ENCODE results near the gene SPSB1.

Gene SPSB1

DNA sequence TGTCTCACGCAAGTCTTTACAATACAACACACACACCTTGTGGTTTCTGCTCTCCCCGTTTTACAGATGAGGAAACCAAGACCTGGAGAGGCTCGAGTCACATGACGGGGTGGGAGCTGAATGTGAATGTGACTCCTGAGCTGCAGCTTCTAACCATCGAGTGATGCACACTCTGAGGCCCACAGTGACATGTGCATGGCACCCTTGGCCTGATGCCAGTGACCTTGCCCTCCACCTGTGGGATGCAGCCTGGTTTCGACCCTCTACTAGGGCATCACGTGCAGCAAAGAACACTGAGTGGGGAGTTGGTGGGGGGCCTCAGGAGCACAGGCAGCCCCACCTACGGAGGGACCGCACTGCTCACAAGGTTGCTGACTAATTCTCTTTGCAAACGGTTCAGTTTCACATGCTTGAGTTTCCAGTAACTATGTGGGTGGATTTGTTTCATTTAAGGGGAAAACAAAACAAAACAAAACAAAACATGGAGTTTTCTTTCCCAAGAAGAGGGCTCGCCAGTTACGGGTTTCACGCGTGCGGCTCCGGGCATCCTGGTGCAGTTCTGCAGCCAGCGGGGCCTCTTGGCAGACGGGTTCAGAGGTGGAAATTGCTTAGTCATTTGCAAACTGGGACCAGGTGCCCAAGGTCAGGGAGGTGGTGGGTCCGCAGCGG, 22.9 kb downstream of the SPSB1 start (continued):
- TF ChIP-seq, protein P1, sequence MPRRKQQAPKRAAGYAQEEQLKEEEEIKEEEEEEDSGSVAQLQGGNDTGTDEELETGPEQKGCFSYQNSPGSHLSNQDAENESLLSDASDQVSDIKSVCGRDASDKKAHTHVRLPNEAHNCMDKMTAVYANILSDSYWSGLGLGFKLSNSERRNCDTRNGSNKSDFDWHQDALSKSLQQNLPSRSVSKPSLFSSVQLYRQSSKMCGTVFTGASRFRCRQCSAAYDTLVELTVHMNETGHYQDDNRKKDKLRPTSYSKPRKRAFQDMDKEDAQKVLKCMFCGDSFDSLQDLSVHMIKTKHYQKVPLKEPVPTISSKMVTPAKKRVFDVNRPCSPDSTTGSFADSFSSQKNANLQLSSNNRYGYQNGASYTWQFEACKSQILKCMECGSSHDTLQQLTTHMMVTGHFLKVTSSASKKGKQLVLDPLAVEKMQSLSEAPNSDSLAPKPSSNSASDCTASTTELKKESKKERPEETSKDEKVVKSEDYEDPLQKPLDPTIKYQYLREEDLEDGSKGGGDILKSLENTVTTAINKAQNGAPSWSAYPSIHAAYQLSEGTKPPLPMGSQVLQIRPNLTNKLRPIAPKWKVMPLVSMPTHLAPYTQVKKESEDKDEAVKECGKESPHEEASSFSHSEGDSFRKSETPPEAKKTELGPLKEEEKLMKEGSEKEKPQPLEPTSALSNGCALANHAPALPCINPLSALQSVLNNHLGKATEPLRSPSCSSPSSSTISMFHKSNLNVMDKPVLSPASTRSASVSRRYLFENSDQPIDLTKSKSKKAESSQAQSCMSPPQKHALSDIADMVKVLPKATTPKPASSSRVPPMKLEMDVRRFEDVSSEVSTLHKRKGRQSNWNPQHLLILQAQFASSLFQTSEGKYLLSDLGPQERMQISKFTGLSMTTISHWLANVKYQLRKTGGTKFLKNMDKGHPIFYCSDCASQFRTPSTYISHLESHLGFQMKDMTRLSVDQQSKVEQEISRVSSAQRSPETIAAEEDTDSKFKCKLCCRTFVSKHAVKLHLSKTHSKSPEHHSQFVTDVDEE (CRISPR knock-in tag; IDR thresholded peaks at IDR 0.05) = no peak

GRCh38 chr1:9316080-9316444, 23.4 kb downstream of the SPSB1 start:
- TF ChIP-seq ESRRG (CRISPR knock-in tag; IDR thresholded peaks at IDR 0.05) (no peak), ZFP30 (CRISPR knock-in tag; IDR thresholded peaks at IDR 0.05) (no peak)

GRCh38 chr1:9316512-9316911, 23.8 kb downstream of the SPSB1 start:
- no peak for ATAC-seq
- TF ChIP-seq ZNF70 (CRISPR knock-in tag; IDR thresholded peaks at IDR 0.05) (no peak), SNAI2 (CRISPR knock-in tag; IDR thresholded peaks at IDR 0.05) (no peak), ZNF565 (CRISPR knock-in tag; conservative IDR thresholded peaks at IDR 0.05; ENCODE audit: low read depth) (no peak), ISL1 (CRISPR knock-in tag; IDR thresholded peaks at IDR 0.05) (no peak), PATZ1 (CRISPR knock-in tag; IDR thresholded peaks at IDR 0.05; ENCODE audit: borderline replicate concordance) (no peak), PPARA (CRISPR knock-in tag; IDR thresholded peaks at IDR 0.05; ENCODE audit: borderline replicate concordance) (no peak), ZNF8 (CRISPR knock-in tag; IDR thresholded peaks at IDR 0.05) (no peak), GLIS3 (CRISPR knock-in tag; IDR thresholded peaks at IDR 0.05) (no peak), RARB (CRISPR knock-in tag; IDR thresholded peaks at IDR 0.05) (no peak), OSR1 (CRISPR knock-in tag; IDR thresholded peaks at IDR 0.05) (no peak)
- TF ChIP-seq, protein P1 (CRISPR knock-in tag; IDR thresholded peaks at IDR 0.05) = no peak
- TF ChIP-seq, protein P2, sequence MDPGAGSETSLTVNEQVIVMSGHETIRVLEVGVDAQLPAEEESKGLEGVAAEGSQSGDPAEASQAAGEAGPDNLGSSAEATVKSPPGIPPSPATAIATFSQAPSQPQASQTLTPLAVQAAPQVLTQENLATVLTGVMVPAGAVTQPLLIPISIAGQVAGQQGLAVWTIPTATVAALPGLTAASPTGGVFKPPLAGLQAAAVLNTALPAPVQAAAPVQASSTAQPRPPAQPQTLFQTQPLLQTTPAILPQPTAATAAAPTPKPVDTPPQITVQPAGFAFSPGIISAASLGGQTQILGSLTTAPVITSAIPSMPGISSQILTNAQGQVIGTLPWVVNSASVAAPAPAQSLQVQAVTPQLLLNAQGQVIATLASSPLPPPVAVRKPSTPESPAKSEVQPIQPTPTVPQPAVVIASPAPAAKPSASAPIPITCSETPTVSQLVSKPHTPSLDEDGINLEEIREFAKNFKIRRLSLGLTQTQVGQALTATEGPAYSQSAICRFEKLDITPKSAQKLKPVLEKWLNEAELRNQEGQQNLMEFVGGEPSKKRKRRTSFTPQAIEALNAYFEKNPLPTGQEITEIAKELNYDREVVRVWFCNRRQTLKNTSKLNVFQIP (CRISPR knock-in tag; IDR thresholded peaks at IDR 0.05; ENCODE audit: borderline replicate concordance, low read depth) = no peak

More at GRCh38 chr1:9316080-9316444, 23.4 kb downstream of the SPSB1 start:
- no peak for ATAC-seq

GRCh38 chr1:9317072-9317471, 24.4 kb downstream of the SPSB1 start:
- no peak for TF ChIP-seq CSDC2 (CRISPR knock-in tag; IDR thresholded peaks at IDR 0.05)
- TF ChIP-seq SNAI2 (CRISPR knock-in tag; IDR thresholded peaks at IDR 0.05) = no peak
- TF ChIP-seq OSR1 (CRISPR knock-in tag; IDR thresholded peaks at IDR 0.05) = no peak
- TF ChIP-seq BACH2 (CRISPR knock-in tag; IDR thresholded peaks at IDR 0.05; ENCODE audit: borderline replicate concordance) = no peak
- no peak for TF ChIP-seq ZNF565 (CRISPR knock-in tag; conservative IDR thresholded peaks at IDR 0.05; ENCODE audit: low read depth)
- TF ChIP-seq PATZ1 (CRISPR knock-in tag; IDR thresholded peaks at IDR 0.05; ENCODE audit: borderline replicate concordance) = no peak
- TF ChIP-seq PPARA (CRISPR knock-in tag; IDR thresholded peaks at IDR 0.05; ENCODE audit: borderline replicate concordance) = no peak
- TF ChIP-seq ZNF8 (CRISPR knock-in tag; IDR thresholded peaks at IDR 0.05) = no peak
- TF ChIP-seq, protein P3, sequence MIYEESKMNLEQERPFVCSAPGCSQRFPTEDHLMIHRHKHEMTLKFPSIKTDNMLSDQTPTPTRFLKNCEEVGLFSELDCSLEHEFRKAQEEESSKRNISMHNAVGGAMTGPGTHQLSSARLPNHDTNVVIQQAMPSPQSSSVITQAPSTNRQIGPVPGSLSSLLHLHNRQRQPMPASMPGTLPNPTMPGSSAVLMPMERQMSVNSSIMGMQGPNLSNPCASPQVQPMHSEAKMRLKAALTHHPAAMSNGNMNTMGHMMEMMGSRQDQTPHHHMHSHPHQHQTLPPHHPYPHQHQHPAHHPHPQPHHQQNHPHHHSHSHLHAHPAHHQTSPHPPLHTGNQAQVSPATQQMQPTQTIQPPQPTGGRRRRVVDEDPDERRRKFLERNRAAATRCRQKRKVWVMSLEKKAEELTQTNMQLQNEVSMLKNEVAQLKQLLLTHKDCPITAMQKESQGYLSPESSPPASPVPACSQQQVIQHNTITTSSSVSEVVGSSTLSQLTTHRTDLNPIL (CRISPR knock-in tag; IDR thresholded peaks at IDR 0.05; ENCODE audit: low read depth) = no peak
- no peak for TF ChIP-seq TOX (CRISPR knock-in tag; IDR thresholded peaks at IDR 0.05; ENCODE audit: borderline replicate concordance)
- TF ChIP-seq, protein P1 (CRISPR knock-in tag; IDR thresholded peaks at IDR 0.05) = no peak
- no peak for TF ChIP-seq ARNTL (CRISPR knock-in tag; IDR thresholded peaks at IDR 0.05; ENCODE audit: borderline replicate concordance, low read depth)
- ATAC-seq = no peak
